OCI-LY1 (cell line): ENCODE data around the gene NDUFA7.
"Not testable (repeated sequence)": the region's sequence is repeated elsewhere in the genome, so short reads cannot be mapped to it uniquely, and the experiment has no call there.

ENCODE experiments used
- H2AFZ ChIP-seq: fragments of 200-600 bp; sonication (generic), shearing (Covaris generic); 2 replicates; pipeline ENCODE4 v1.6.0; 2014; ENCODE audit warnings: antibody characterized with exemption, mild to moderate bottlenecking, low read length
- H3F3A ChIP-seq: fragments of 200-600 bp; sonication (generic), shearing (Covaris generic); 2 replicates; pipeline ENCODE4 v1.6.0; 2014; ENCODE audit warnings: mild to moderate bottlenecking, antibody characterized with exemption, low read length, moderate library complexity; ENCODE audit not compliant: insufficient read depth
- H3K27ac ChIP-seq: fragments of 200-600 bp; sonication (generic); 2 replicates; pipeline ENCODE4 v1.5.1; 2014; ENCODE audit warnings: low read length, mixed run types, mild to moderate bottlenecking, low read depth; ENCODE audit not compliant: poor library complexity, severe bottlenecking
- H3K27me3 ChIP-seq: fragments of 200-600 bp; sonication (generic); 2 replicates; pipeline ENCODE4 v1.6.0; 2014; ENCODE audit warnings: antibody characterized with exemption, mild to moderate bottlenecking, low read length, moderate library complexity; ENCODE audit not compliant: insufficient read depth
- H3K36me3 ChIP-seq: fragments of 200-600 bp; sonication (generic); 2 replicates; pipeline ENCODE4 v1.6.1; 2014; ENCODE audit warnings: mild to moderate bottlenecking, antibody characterized with exemption, low read length, moderate library complexity, mixed read lengths; ENCODE audit not compliant: insufficient read depth
- H3K4me1 ChIP-seq: fragments of 200-600 bp; sonication (generic); 2 replicates; pipeline ENCODE4 v1.5.1; 2014; ENCODE audit warnings: mild to moderate bottlenecking, low read length, moderate library complexity; ENCODE audit not compliant: insufficient read depth, severe bottlenecking
- H3K4me2 ChIP-seq: fragments of 200-600 bp; sonication (generic), shearing (Covaris generic); 2 replicates; pipeline ENCODE4 v1.6.1; 2014; ENCODE audit warnings: low read length
- H3K4me3 ChIP-seq: fragments of 200-600 bp; sonication (generic); 2 replicates; pipeline ENCODE4 v1.5.1; 2014; ENCODE audit warnings: low read length, low read depth, mild to moderate bottlenecking, mixed read lengths; ENCODE audit not compliant: poor library complexity, severe bottlenecking
- H3K79me2 ChIP-seq: fragments of 200-600 bp; shearing (Covaris generic); 2 replicates; pipeline ENCODE4 v1.6.1; 2016; ENCODE audit warnings: mixed run types, low read length, mixed read lengths; ENCODE audit not compliant: insufficient read depth
- H3K9ac ChIP-seq: fragments of 200-600 bp; sonication (generic), shearing (Covaris generic); 2 replicates; pipeline ENCODE4 v1.6.1; 2014; ENCODE audit warnings: mild to moderate bottlenecking, low read length, mixed read lengths
- H3K9me2 ChIP-seq: fragments of 200-600 bp; sonication (generic), shearing (Covaris generic); 2 replicates; pipeline ENCODE4 v1.6.1; 2014; ENCODE audit warnings: low read depth, mild to moderate bottlenecking, low read length, mixed read lengths
- H3K9me3 ChIP-seq: fragments of 200-600 bp; shearing (Covaris generic); 2 replicates; pipeline ENCODE4 v1.6.1; 2014; ENCODE audit warnings: low read length, mixed read lengths
- H4K20me1 ChIP-seq: fragments of 200-600 bp; sonication (generic), shearing (Covaris generic); 2 replicates; pipeline ENCODE4 v1.6.0; 2016; ENCODE audit warnings: mild to moderate bottlenecking, low read length; ENCODE audit not compliant: insufficient read depth
- CTCF ChIP-seq: fragments of 200-600 bp; sonication (generic), shearing (Covaris generic); IDR thresholded peaks from 2 replicates; pipeline ENCODE4 v1.5.1; 2017; ENCODE audit warnings: mild to moderate bottlenecking, antibody characterized with exemption, low read length, moderate library complexity, mixed read lengths
- EZH2 ChIP-seq: fragments of 200-600 bp; sonication (generic), shearing (Covaris generic); IDR thresholded peaks from 2 replicates; pipeline ENCODE4 v1.8.0; 2017; ENCODE audit warnings: borderline replicate concordance, mixed run types, mild to moderate bottlenecking, antibody characterized with exemption, low read length, moderate library complexity, mixed read lengths

NDUFA7 gene

GRCh38 chr19:8321986-8322637 lies 937 bp upstream of the NDUFA7 start:
- Histone ChIP-seq H2AFZ (no peak overlapping the region), H3K9me2 (no peaks in the 10 kb centered on the region), H3K27me3 (peaks cover 3% of the 10 kb centered on the region; the same call in 1 of the 2 replicates), H3K36me3 (peaks cover 31% of the 10 kb centered on the region), H3K4me1 (peaks cover 36% of the 10 kb centered on the region), H3K4me2 (peak overlapping the region; percentile 97), H4K20me1 (no peaks in the 10 kb centered on the region), H3F3A (no peaks in the 10 kb centered on the region), H3K27ac (no peak overlapping the region), H3K4me3 (peak overlapping the region; percentile 94), H3K79me2 (peaks cover 18% of the 10 kb centered on the region; the same call in 1 of the 2 replicates), H3K9ac (peak overlapping the region; percentile 96), H3K9me3 (no peaks in the 10 kb centered on the region)
- TF ChIP-seq EZH2 (no peak), CTCF (no peak)

- no peaks in the 10 kb centered on the region for H3K9me3 ChIP-seq
- H3F3A ChIP-seq, result no peaks in the 10 kb centered on the region
- peak overlapping the region; percentile 96 for H3K9ac ChIP-seq
- no peaks in the 10 kb centered on the region for H4K20me1 ChIP-seq
- no peak overlapping the region for H2AFZ ChIP-seq
- H3K27me3 ChIP-seq, result no peaks in the 10 kb centered on the region
- H3K36me3 ChIP-seq, result peaks cover 42% of the 10 kb centered on the region
- H3K4me1 ChIP-seq, result peaks cover 42% of the 10 kb centered on the region
- H3K4me2 ChIP-seq, result peak overlapping the region; percentile 85
- H3K79me2 ChIP-seq, result peaks cover 18% of the 10 kb centered on the region; the same call in 1 of the 2 replicates
- peak overlapping the region; percentile 94 for H3K4me3 ChIP-seq
- no peaks in the 10 kb centered on the region for H3K9me2 ChIP-seq
- peak overlapping the region; percentile 59 for H3K27ac ChIP-seq
- TF ChIP-seq CTCF (no peak), EZH2 (no peak)
Measured at GRCh38 chr19:8320564-8321066, 560 bp downstream of the NDUFA7 start.

GRCh38 chr19:8319807-8320520 lies 1.2 kb downstream of the NDUFA7 start:
- Histone ChIP-seq H3K27ac (peak overlapping the region; percentile 59), H3K4me2 (peak overlapping the region; percentile 85), H3K79me2 (peaks cover 18% of the 10 kb centered on the region; the same call in 1 of the 2 replicates), H3K36me3 (peaks cover 48% of the 10 kb centered on the region), H3K4me1 (peaks cover 42% of the 10 kb centered on the region), H4K20me1 (no peaks in the 10 kb centered on the region), H3K4me3 (peak overlapping the region; percentile 94), H3K9ac (peak overlapping the region; percentile 96), H3F3A (no peaks in the 10 kb centered on the region), H3K9me3 (no peaks in the 10 kb centered on the region), H3K9me2 (no peaks in the 10 kb centered on the region), H2AFZ (no peak overlapping the region), H3K27me3 (no peaks in the 10 kb centered on the region)
- no peak for TF ChIP-seq EZH2
- no peak for TF ChIP-seq CTCF

- H3K4me1 ChIP-seq, result peaks cover 42% of the 10 kb centered on the region
- H3K27ac ChIP-seq, H3K4me3 ChIP-seq, H3K9ac ChIP-seq, H3K9me3 ChIP-seq, H4K20me1 ChIP-seq, H3K9me2 ChIP-seq, H3F3A ChIP-seq, H3K27me3 ChIP-seq, H2AFZ ChIP-seq, H3K4me2 ChIP-seq: not testable (repeated sequence)
- peaks cover 18% of the 10 kb centered on the region; the same call in 1 of the 2 replicates for H3K79me2 ChIP-seq
- peaks cover 48% of the 10 kb centered on the region for H3K36me3 ChIP-seq
Measured at GRCh38 chr19:8318835-8319234, 2.3 kb downstream of the NDUFA7 start.
